ENCODE results near the gene SLC1A5.

Gene SLC1A5

GRCh38 chr19:46744005-46744691, 44.2 kb downstream of the SLC1A5 start:
- H3K27ac Mint-ChIP-seq (ENCODE audit: low read depth), result no peak overlapping the region
- ATAC-seq (replicated peaks; ENCODE audit: extremely low read depth, poor library complexity, severe bottlenecking) (no peak), DNase-seq (ENCODE audit: low spot score in 2 of 2) (no peak)
- peaks cover 20% of the 10 kb centered on the region for H3K36me3 Mint-ChIP-seq (ENCODE audit: insufficient read depth)
- no peaks in the 10 kb centered on the region for H3K9me3 Mint-ChIP-seq
- H3K4me3 Mint-ChIP-seq, result peak overlapping the region; percentile 85
- H3K4me1 Mint-ChIP-seq, result peaks cover 73% of the 10 kb centered on the region
- no peaks in the 10 kb centered on the region for H3K27me3 Mint-ChIP-seq

DNA sequence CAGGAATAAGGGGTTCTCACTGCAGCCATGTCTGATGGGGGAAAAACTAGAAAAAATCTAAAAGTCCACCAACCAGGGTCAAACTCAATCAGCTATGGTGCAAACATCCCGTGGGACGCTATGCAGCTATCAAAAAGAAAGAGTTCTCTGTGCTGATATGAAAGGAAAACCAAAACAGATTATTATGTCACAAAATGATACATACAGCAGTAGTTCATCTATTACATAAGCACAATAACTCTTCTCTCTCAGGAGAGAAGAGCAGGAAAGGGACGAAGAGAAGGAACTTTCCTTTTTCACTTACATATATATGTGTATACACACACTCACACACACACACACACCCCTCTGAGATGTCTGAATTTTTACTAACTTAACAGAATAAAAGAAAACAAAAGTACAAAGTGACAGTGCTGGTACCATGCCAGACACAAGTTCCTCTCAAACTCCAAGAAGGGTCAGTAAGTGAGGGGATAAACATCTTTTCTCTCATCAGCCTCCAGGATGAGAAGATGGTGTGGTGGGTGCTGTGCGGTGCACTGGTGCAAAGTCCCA, 45.4 kb downstream of the SLC1A5 start:
- Mint-ChIP-seq H3K27me3 (no peaks in the 10 kb centered on the region), H3K4me3 (no peak overlapping the region), H3K9me3 (no peaks in the 10 kb centered on the region), H3K4me1 (peaks cover 64% of the 10 kb centered on the region), H3K36me3 (ENCODE audit: insufficient read depth) (peaks cover 22% of the 10 kb centered on the region), H3K27ac (ENCODE audit: low read depth) (peak overlapping the region; percentile 32)
- ATAC-seq (replicated peaks; ENCODE audit: extremely low read depth, poor library complexity, severe bottlenecking) (no peak), DNase-seq (ENCODE audit: low spot score in 2 of 2) (no peak)

DNA sequence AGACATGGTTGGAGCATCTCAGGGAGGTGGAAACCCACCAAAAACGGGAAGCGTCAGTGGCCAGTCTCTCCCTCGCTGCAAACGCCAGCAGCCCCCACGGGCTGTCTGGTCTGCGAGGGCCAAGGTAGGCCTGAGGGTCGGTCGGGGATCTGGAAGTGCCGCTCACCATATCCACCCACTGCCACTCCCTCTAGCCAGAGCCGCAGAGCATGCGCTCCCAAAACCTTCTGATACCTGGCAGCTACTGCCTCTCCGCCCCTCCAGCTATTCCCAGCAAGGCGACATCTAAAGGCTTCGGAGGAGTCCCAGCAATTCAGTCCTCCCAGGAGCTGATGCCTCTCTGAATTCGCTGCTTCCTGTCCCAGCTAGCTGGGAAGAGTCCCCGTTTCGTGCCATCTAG, 46.9 kb downstream of the SLC1A5 start:
- ATAC-seq (replicated peaks; ENCODE audit: extremely low read depth, poor library complexity, severe bottlenecking), result no peak
- no peak for DNase-seq (ENCODE audit: low spot score in 2 of 2)
- Mint-ChIP-seq H3K36me3 (ENCODE audit: insufficient read depth) (peaks cover 26% of the 10 kb centered on the region), H3K4me1 (peaks cover 51% of the 10 kb centered on the region), H3K27me3 (no peaks in the 10 kb centered on the region), H3K9me3 (no peaks in the 10 kb centered on the region), H3K27ac (ENCODE audit: low read depth) (no peak overlapping the region), H3K4me3 (no peak overlapping the region)

- no peak overlapping the region for H3K4me3 Mint-ChIP-seq
- peaks cover 38% of the 10 kb centered on the region for H3K4me1 Mint-ChIP-seq
- no peaks in the 10 kb centered on the region for H3K9me3 Mint-ChIP-seq
- peaks cover 34% of the 10 kb centered on the region for H3K36me3 Mint-ChIP-seq (ENCODE audit: insufficient read depth)
- no peaks in the 10 kb centered on the region for H3K27me3 Mint-ChIP-seq
- no peak for ATAC-seq (replicated peaks; ENCODE audit: extremely low read depth, poor library complexity, severe bottlenecking)
- no peak overlapping the region for H3K27ac Mint-ChIP-seq (ENCODE audit: low read depth)
- no peak for DNase-seq (ENCODE audit: low spot score in 2 of 2)
Measured at GRCh38 chr19:46739290-46739771, 49.1 kb downstream of the SLC1A5 start.

- H3K9me3 Mint-ChIP-seq, result no peaks in the 10 kb centered on the region
- no peak for ATAC-seq (replicated peaks; ENCODE audit: extremely low read depth, poor library complexity, severe bottlenecking)
- H3K27me3 Mint-ChIP-seq, result no peaks in the 10 kb centered on the region
- H3K4me1 Mint-ChIP-seq, result peaks cover 32% of the 10 kb centered on the region
- H3K36me3 Mint-ChIP-seq (ENCODE audit: insufficient read depth), result peaks cover 41% of the 10 kb centered on the region
- H3K4me3 Mint-ChIP-seq, result no peak overlapping the region
- no peak overlapping the region for H3K27ac Mint-ChIP-seq (ENCODE audit: low read depth)
- DNase-seq (ENCODE audit: low spot score in 2 of 2), result no peak
Measured at GRCh38 chr19:46737761-46738171, 50.6 kb downstream of the SLC1A5 start.

DNA sequence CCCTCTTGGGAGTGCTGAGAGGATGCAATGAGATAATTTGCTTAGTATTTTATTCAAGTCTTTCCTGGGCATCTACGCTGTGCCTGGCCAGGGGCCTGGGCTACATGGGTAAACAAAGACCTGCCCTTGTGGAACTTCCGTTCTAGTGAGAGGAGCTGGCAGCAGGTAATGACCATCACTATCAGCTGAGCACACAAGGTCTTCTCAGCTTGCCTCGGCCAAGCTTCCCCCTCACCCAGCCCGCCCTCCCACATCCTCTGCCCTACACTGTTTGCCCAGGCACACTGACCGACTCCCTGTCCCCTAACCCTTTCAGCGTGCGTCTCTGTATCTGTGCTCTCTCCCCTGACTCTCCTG, 51.1 kb downstream of the SLC1A5 start:
- ATAC-seq (replicated peaks; ENCODE audit: extremely low read depth, poor library complexity, severe bottlenecking), result no peak
- no peak overlapping the region for H3K4me3 Mint-ChIP-seq
- peaks cover 44% of the 10 kb centered on the region for H3K36me3 Mint-ChIP-seq (ENCODE audit: insufficient read depth)
- no peaks in the 10 kb centered on the region for H3K9me3 Mint-ChIP-seq
- no peaks in the 10 kb centered on the region for H3K27me3 Mint-ChIP-seq
- no peak for DNase-seq (ENCODE audit: low spot score in 2 of 2)
- peaks cover 27% of the 10 kb centered on the region for H3K4me1 Mint-ChIP-seq
- H3K27ac Mint-ChIP-seq (ENCODE audit: low read depth), result peak overlapping the region; percentile 19

DNA sequence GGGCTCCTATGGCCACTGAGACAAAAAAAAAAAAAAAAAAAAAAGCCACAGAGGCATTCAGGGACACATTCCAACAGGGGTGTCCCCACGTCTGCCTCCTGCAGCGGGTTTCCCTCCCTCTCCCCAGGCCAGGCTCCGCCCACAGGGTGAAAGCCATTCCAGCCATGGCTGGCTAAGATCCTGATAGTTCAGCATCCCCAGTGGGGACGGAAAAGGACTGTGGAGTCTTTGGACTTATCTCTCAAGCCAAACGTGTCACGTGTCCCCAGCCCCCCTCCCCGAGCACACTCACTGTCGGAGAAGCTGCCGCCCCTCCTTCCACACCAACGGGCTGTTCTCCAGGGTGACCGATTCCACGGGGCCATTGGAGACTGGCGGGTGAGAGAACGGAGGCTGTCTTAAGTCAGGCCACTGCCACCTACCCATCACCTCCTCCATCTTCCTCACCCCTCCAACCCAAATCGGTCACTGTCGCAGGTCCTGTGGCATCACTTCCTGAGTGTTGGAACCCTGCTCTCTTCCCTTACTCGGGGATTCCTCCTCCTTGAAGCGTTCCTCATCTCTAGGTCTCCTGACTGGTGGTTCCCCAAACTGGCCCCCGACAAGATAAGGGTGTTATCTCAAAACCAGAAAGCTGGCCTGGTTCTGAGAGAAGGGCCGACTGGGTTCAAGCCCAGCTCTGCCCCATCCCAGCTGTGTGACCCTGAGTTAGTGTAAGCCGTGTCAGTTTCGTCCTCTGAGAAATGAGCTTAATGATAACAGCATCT, 51.7 kb downstream of the SLC1A5 start:
- Mint-ChIP-seq H3K4me1 (peaks cover 26% of the 10 kb centered on the region), H3K36me3 (ENCODE audit: insufficient read depth) (peaks cover 41% of the 10 kb centered on the region)
- no peak for ATAC-seq (replicated peaks; ENCODE audit: extremely low read depth, poor library complexity, severe bottlenecking)

DNA sequence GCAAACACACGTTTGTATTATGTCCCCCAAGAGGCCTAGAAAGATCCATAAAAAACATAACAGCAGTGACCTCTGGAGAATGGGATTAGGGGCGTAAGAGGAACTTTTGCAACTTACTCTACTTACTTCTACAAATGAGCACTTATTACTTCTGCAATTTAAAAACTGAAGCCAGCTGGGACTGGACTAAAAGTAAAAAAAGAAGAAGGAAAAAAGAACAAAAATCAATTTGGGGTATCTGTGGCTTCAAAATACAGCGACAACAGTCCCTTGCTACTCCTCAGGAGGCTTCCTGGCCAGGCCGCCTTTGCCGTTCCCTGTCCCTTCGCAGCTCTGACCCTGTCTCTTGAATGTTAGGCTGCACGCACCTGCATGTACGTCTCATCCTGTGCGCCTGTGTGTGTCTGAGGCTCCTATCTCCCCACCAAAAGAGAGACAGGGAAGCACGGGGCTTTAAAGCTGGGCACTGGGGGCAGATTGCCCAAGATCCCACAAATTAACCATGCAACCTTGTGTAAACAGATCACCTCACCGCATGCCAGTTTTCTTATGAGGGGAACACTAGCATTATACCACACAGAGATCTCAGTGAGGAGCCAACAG, 54.6 kb downstream of the SLC1A5 start:
- Mint-ChIP-seq H3K36me3 (ENCODE audit: insufficient read depth) (peaks cover 47% of the 10 kb centered on the region), H3K27ac (ENCODE audit: low read depth) (no peak overlapping the region), H3K4me1 (peaks cover 19% of the 10 kb centered on the region), H3K9me3 (no peaks in the 10 kb centered on the region), H3K27me3 (no peaks in the 10 kb centered on the region), H3K4me3 (no peak overlapping the region)
- DNase-seq (ENCODE audit: low spot score in 2 of 2) (no peak), ATAC-seq (replicated peaks; ENCODE audit: extremely low read depth, poor library complexity, severe bottlenecking) (no peak)

More for the DNA sequence above, 51.7 kb downstream of the SLC1A5 start:
- Mint-ChIP-seq H3K27me3 (no peaks in the 10 kb centered on the region), H3K9me3 (no peaks in the 10 kb centered on the region), H3K27ac (ENCODE audit: low read depth) (peak overlapping the region; percentile 19), H3K4me3 (no peak overlapping the region)
- DNase-seq (ENCODE audit: low spot score in 2 of 2), result no peak

DNA sequence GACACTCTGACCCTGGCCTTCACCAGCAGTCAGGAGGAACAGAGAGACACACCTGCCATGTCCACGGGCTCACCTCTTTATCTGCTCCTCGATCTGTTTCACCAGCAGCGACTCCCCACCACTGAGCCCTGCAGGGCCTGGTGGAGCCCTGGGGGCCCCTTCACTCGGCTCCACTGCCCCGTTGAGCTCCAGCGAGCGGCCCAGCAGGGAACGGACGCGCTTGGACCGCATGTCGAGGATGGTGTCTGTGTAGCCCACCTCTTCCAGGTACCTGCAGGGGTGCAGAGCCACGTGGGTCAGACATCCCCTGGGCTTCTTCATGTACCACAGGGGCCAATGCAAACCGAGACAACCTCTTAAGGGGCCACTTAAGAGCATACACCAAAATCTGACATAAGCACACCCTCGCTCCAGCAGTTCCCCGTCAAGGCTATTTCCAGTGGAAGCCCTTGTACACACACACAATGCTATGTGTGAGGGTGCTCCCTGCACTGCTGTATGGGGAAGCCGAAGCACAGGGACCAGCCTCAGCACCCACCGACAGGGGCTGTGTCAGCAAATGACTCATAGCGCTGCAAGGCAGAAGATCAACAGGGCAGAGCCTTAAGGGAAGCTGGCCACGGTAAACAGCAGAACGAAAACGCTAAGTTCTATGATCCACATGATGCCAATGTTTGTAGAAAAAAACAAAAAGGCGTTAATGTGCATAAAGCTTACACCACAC, 55.3 kb downstream of the SLC1A5 start:
- DNase-seq (ENCODE audit: low spot score in 2 of 2) (no peak), ATAC-seq (replicated peaks; ENCODE audit: extremely low read depth, poor library complexity, severe bottlenecking) (no peak)
- H3K36me3 Mint-ChIP-seq (ENCODE audit: insufficient read depth), result peaks cover 50% of the 10 kb centered on the region
- H3K27ac Mint-ChIP-seq (ENCODE audit: low read depth), result peak overlapping the region; percentile 62
- no peak overlapping the region for H3K4me3 Mint-ChIP-seq
- no peaks in the 10 kb centered on the region for H3K27me3 Mint-ChIP-seq
- peaks cover 24% of the 10 kb centered on the region for H3K4me1 Mint-ChIP-seq
- H3K9me3 Mint-ChIP-seq, result no peaks in the 10 kb centered on the region

DNA sequence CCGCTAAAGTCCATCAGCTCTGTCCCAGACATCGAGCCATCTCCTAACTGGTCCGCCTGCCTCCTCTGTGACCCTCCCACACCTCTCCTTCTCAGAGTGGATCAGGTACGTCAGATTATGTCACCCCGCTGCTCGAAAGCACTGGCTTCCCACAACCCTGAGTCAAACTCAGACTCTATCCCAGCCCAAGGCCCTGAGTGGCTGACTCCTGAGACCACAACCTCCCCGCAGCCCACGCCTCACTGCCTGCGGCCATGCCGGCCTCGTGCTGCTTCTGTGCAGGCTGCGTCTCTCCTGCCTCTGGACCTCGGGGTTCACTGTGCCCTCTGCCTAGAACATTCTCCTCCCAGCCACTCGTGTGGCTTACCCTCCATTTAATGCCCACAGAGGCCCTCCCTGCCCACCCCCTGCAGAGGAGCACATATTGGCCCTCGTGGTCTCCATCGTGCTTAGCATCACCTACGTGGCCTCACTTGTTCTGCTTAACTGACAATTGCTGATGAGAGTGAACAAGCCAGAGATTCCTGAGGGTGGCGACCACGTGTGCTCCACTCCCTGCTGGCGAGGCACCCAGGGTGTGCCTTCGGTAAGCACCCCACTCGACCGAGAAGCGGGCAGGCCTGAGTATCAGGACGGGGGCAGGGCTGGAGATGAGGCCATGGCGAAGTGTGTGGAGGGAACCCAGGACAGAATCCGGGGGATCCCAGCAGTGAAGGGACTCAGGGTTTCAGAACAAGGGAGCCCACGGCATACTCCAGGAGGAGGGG, 56.0 kb downstream of the SLC1A5 start:
- H3K27me3 Mint-ChIP-seq, result no peaks in the 10 kb centered on the region
- no peak overlapping the region for H3K4me3 Mint-ChIP-seq
- H3K4me1 Mint-ChIP-seq, result peaks cover 24% of the 10 kb centered on the region
- ATAC-seq (replicated peaks; ENCODE audit: extremely low read depth, poor library complexity, severe bottlenecking) (no peak), DNase-seq (ENCODE audit: low spot score in 2 of 2) (no peak)
- no peaks in the 10 kb centered on the region for H3K9me3 Mint-ChIP-seq
- peaks cover 50% of the 10 kb centered on the region for H3K36me3 Mint-ChIP-seq (ENCODE audit: insufficient read depth)
- peak overlapping the region; percentile 62 for H3K27ac Mint-ChIP-seq (ENCODE audit: low read depth)

DNA sequence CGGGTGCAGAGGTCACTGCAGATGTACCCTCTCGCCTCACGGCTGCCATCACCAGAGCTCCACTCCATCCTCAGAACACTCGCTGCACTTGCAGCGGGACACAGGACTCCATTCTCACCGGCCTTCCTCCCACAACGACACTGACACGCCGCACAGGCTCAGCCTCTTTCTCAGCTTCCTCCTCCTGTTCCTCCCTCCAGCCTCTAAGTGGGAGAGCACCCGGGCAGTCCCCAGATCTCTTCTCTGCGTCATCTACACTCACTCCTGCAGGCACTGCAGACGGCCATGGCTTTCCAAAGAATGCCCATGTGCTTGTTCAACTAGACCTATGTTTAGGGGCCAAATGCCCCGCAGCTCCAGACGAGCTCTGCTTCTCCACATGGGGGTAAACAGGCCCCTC, 56.8 kb downstream of the SLC1A5 start:
- Mint-ChIP-seq H3K27ac (ENCODE audit: low read depth) (peak overlapping the region; percentile 38), H3K9me3 (no peaks in the 10 kb centered on the region), H3K36me3 (ENCODE audit: insufficient read depth) (peaks cover 47% of the 10 kb centered on the region), H3K27me3 (no peaks in the 10 kb centered on the region), H3K4me3 (no peak overlapping the region), H3K4me1 (peaks cover 24% of the 10 kb centered on the region)
- DNase-seq (ENCODE audit: low spot score in 2 of 2), result no peak
- no peak for ATAC-seq (replicated peaks; ENCODE audit: extremely low read depth, poor library complexity, severe bottlenecking)
